Regular cardiac myocyte (primary cell): ENCODE results near the gene XRN1. TPM values are rescaled to one million over a fixed set of nuclear protein-coding genes. Genes with fewer than 3 reads are reported as not detected.

ENCODE experiments used
- total RNA-seq: library from RNA; depleted of rRNA; stranded (reverse); fragments of >200 nt; gene quantifications from 2 replicates; pipeline ENCODE4 v1.2.3, GENCODE V29; 2014

XRN1 gene
- total RNA-seq = 32.7 and 33.0 TPM in 2 replicates

GRCh38 chr3:142447852-142448823 lies at the start of gene XRN1:
Gene XRN1, minus strand, starts transcription at chr3:142448037. Its CDS starts 93 bp downstream, at chr3:142447944.

Other genes with a start within 250 kb of the XRN1 start
- 15.5 and 15.8 TPM in 2 replicates for gene GK5, start 222.5 kb downstream of the XRN1 start, total RNA-seq
- gene ATR, start 130.7 kb upstream of the XRN1 start, total RNA-seq = 20.9 and 37.2 TPM in 2 replicates
- 2.3 and 2.5 TPM in 2 replicates for gene PLS1, start 148.4 kb upstream of the XRN1 start, total RNA-seq